Muscle of arm (tissue), 12 donors: Measurements from ENCODE around the gene UMOD. TPM values are rescaled to one million over a fixed set of nuclear protein-coding genes. Genes with fewer than 3 reads are reported as not detected.
A peak's percentile ranks its signal among the peaks of the same experiment; 100 is the strongest.

Source experiments
- DNase-seq: peaks from one replicate; pipeline ENCODE4 v3.0.0-alpha.2; 2013
- polyA plus RNA-seq, 12 donors: library from polyadenylated mRNA; unstranded; fragments of 120-200 nt; gene quantifications; one replicate each; pipeline ENCODE4 v1.2.1, GENCODE V29; 2013; ENCODE audit not compliant: insufficient read length in 12 of 12

UMOD gene
- polyA plus RNA-seq, 12 donors = 0.19 to 0.64 (median 0.41) TPM; not detected in 8

- no peak for DNase-seq
Observed at GRCh38 chr16:20301840-20302239, 50.7 kb downstream of the UMOD start.

- peak; percentile 13 for DNase-seq
Observed at GRCh38 chr16:20300312-20301097, 52.0 kb downstream of the UMOD start.

GRCh38 chr16:20298452-20298851 lies 54.1 kb downstream of the UMOD start:
- DNase-seq = no peak

GRCh38 chr16:20291208-20292206 lies 61.0 kb downstream of the UMOD start:
- no peak for DNase-seq

GRCh38 chr16:20289571-20289970 lies 62.9 kb downstream of the UMOD start:
- no peak for DNase-seq

GRCh38 chr16:20285993-20286499 lies 66.5 kb downstream of the UMOD start:
- DNase-seq = no peak

Other genes with a start within 250 kb of the UMOD start
- not detected for gene GP2, start 25.2 kb downstream of the UMOD start, polyA plus RNA-seq
- not detected for gene PDILT, start 52.0 kb upstream of the UMOD start, polyA plus RNA-seq
- gene ACSM5, start 56.8 kb upstream of the UMOD start, polyA plus RNA-seq = 1 to 10 TPM in 1 of 12 donors, under 1 TPM in 8, not detected in 3; 0.11 to 1.9 (median 0.33) TPM
- gene ACSM2A, start 98.8 kb upstream of the UMOD start, polyA plus RNA-seq = 1 to 10 TPM in 1 of 12 donors, under 1 TPM in 8, not detected in 3; 0.15 to 1.4 (median 0.42) TPM
- gene ACSM2B, start 223.7 kb upstream of the UMOD start, polyA plus RNA-seq = 1 to 10 TPM in 1 of 12 donors, under 1 TPM in 8, not detected in 3; 0.32 to 1.2 (median 0.61) TPM